C4-2B (cell line): ENCODE data around the gene NKD1.

Experiments used
- ZFX ChIP-seq: fragments of 450-650 bp; IDR thresholded peaks from 2 replicates; pipeline ENCODE4 v1.6.1; 2017
- TF ChIP-seq, protein P1 (sequence below): fragments of 450-650 bp; conservative IDR thresholded peaks from 2 replicates; pipeline ENCODE4 v1.5.1; 2017; ENCODE audit warnings: mild to moderate bottlenecking

DNA sequence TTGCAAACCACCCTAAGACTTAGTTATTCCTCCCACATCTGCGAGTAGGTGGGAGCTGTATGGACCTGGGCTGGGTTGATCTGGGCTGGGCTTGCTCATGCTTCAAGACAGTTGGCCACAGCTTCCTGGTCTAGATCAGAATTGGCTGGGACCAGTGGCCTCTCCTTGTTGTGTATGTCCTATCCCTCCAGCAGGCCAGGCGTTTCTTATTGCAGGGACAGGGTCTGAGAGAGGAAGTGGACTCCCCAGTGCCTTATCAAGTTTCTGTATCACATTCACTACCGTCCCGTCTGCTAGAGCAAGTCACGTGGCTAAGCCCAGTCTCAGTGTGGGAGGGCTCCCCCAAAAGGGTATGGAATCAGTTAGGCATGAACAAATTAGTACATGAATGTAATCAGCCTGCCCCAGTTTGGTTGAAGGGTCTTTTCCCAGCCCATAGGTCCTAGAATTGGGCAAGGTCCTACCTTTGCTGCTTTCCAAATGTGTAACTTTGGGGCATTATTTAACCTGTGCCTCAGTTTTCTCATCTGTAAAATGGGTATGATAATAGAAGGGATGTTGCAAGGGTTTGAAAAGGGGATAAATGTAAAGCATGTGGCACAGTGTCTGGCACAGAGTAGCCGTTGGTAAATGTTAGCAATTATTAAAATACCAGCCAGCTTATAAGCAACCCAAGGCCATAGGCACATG, 36.0 kb downstream of the NKD1 start:
- TF ChIP-seq, protein P1, sequence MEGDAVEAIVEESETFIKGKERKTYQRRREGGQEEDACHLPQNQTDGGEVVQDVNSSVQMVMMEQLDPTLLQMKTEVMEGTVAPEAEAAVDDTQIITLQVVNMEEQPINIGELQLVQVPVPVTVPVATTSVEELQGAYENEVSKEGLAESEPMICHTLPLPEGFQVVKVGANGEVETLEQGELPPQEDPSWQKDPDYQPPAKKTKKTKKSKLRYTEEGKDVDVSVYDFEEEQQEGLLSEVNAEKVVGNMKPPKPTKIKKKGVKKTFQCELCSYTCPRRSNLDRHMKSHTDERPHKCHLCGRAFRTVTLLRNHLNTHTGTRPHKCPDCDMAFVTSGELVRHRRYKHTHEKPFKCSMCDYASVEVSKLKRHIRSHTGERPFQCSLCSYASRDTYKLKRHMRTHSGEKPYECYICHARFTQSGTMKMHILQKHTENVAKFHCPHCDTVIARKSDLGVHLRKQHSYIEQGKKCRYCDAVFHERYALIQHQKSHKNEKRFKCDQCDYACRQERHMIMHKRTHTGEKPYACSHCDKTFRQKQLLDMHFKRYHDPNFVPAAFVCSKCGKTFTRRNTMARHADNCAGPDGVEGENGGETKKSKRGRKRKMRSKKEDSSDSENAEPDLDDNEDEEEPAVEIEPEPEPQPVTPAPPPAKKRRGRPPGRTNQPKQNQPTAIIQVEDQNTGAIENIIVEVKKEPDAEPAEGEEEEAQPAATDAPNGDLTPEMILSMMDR, result no peak
- TF ChIP-seq ZFX, result no peak
